Measurements from ENCODE around the gene SLC22A15. TPM values are rescaled to one million over a fixed set of nuclear protein-coding genes. Genes with fewer than 3 reads are reported as not detected.

SLC22A15 gene
- total and polyA plus RNA-seq, 2 experiments from 2014 or later: 2.7 to 3.8 TPM

GRCh38 chr1:116024626-116025025 is 48.3 kb downstream of the SLC22A15 start:
- Histone ChIP-seq H3K4me2 (no peak overlapping the region), H3K4me3 (no peak overlapping the region), H4K20me1 (replicated peaks; ENCODE audit: insufficient read depth) (no peaks in the 10 kb centered on the region), H2AFZ (no peak overlapping the region), H3K79me2 (replicated peaks; ENCODE audit: insufficient read depth) (no peaks in the 10 kb centered on the region), H3F3A (replicated peaks; ENCODE audit: low read depth) (no peaks in the 10 kb centered on the region), H3K27ac (ENCODE audit: low read depth) (no peak overlapping the region), H3K36me3 (ENCODE audit: insufficient read depth) (no peaks in the 10 kb centered on the region), H3K4me1 (ENCODE audit: insufficient read depth) (peaks cover 7% of the 10 kb centered on the region; the same call in 1 of the 2 replicates), H3K9me2 (ENCODE audit: insufficient read depth) (no peaks in the 10 kb centered on the region), H3K27me3 (ENCODE audit: insufficient read depth) (no peaks in the 10 kb centered on the region)
- ATAC-seq: no peak
- no peak overlapping the region for H3K4me3 Mint-ChIP-seq
- no peaks in the 10 kb centered on the region for H3K9me3 Mint-ChIP-seq
- H3K27ac Mint-ChIP-seq: no peak overlapping the region
- no peaks in the 10 kb centered on the region for H3K27me3 Mint-ChIP-seq (ENCODE audit: insufficient read depth, low read depth, poor library complexity)
- peaks cover 14% of the 10 kb centered on the region for H3K36me3 Mint-ChIP-seq (ENCODE audit: low read depth)
- peaks cover 11% of the 10 kb centered on the region; the same call in 2 of the 3 replicates for H3K4me1 Mint-ChIP-seq
- TF ChIP-seq JUNB (IDR thresholded peaks at IDR 0.05; ENCODE audit: unreplicated experiment) (no peak), ZNF331 (CRISPR knock-in tag; IDR thresholded peaks at IDR 0.05; ENCODE audit: low read depth) (no peak), ZNF114 (CRISPR knock-in tag; IDR thresholded peaks at IDR 0.05) (no peak), STAT1 (IDR thresholded peaks at IDR 0.05; ENCODE audit: unreplicated experiment) (no peak), EZH2phosphoT487 (IDR thresholded peaks at IDR 0.05; ENCODE audit: unreplicated experiment) (no peak), REST (IDR thresholded peaks at IDR 0.05; ENCODE audit: unreplicated experiment) (no peak), EZH2 (IDR thresholded peaks at IDR 0.05; ENCODE audit: low read depth, unreplicated experiment) (no peak), POLR2AphosphoS5 (IDR thresholded peaks at IDR 0.05; ENCODE audit: low read depth) (no peak), ETS1 (IDR thresholded peaks at IDR 0.05) (no peak), NANOG (IDR thresholded peaks at IDR 0.05; ENCODE audit: borderline replicate concordance) (no peak), CREB1 (CRISPR knock-in tag; IDR thresholded peaks at IDR 0.05; ENCODE audit: low read depth) (no peak)
- TF ChIP-seq, protein P1, sequence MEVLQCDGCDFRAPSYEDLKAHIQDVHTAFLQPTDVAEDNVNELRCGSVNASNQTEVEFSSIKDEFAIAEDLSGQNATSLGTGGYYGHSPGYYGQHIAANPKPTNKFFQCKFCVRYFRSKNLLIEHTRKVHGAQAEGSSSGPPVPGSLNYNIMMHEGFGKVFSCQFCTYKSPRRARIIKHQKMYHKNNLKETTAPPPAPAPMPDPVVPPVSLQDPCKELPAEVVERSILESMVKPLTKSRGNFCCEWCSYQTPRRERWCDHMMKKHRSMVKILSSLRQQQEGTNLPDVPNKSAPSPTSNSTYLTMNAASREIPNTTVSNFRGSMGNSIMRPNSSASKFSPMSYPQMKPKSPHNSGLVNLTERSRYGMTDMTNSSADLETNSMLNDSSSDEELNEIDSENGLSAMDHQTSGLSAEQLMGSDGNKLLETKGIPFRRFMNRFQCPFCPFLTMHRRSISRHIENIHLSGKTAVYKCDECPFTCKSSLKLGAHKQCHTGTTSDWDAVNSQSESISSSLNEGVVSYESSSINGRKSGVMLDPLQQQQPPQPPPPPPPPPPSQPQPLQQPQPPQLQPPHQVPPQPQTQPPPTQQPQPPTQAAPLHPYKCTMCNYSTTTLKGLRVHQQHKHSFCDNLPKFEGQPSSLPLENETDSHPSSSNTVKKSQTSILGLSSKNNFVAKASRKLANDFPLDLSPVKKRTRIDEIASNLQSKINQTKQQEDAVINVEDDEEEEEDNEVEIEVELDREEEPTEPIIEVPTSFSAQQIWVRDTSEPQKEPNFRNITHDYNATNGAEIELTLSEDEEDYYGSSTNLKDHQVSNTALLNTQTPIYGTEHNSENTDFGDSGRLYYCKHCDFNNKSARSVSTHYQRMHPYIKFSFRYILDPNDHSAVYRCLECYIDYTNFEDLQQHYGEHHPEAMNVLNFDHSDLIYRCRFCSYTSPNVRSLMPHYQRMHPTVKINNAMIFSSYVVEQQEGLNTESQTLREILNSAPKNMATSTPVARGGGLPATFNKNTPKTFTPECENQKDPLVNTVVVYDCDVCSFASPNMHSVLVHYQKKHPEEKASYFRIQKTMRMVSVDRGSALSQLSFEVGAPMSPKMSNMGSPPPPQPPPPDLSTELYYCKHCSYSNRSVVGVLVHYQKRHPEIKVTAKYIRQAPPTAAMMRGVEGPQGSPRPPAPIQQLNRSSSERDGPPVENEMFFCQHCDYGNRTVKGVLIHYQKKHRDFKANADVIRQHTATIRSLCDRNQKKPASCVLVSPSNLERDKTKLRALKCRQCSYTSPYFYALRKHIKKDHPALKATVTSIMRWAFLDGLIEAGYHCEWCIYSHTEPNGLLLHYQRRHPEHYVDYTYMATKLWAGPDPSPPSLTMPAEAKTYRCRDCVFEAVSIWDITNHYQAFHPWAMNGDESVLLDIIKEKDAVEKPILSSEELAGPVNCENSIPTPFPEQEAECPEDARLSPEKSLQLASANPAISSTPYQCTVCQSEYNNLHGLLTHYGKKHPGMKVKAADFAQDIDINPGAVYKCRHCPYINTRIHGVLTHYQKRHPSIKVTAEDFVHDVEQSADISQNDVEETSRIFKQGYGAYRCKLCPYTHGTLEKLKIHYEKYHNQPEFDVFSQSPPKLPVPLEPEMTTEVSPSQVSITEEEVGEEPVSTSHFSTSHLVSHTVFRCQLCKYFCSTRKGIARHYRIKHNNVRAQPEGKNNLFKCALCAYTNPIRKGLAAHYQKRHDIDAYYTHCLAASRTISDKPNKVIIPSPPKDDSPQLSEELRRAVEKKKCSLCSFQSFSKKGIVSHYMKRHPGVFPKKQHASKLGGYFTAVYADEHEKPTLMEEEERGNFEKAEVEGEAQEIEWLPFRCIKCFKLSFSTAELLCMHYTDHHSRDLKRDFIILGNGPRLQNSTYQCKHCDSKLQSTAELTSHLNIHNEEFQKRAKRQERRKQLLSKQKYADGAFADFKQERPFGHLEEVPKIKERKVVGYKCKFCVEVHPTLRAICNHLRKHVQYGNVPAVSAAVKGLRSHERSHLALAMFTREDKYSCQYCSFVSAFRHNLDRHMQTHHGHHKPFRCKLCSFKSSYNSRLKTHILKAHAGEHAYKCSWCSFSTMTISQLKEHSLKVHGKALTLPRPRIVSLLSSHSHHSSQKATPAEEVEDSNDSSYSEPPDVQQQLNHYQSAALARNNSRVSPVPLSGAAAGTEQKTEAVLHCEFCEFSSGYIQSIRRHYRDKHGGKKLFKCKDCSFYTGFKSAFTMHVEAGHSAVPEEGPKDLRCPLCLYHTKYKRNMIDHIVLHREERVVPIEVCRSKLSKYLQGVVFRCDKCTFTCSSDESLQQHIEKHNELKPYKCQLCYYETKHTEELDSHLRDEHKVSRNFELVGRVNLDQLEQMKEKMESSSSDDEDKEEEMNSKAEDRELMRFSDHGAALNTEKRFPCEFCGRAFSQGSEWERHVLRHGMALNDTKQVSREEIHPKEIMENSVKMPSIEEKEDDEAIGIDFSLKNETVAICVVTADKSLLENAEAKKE (CRISPR knock-in tag; IDR thresholded peaks at IDR 0.05): no peak
- TF ChIP-seq, protein P2, sequence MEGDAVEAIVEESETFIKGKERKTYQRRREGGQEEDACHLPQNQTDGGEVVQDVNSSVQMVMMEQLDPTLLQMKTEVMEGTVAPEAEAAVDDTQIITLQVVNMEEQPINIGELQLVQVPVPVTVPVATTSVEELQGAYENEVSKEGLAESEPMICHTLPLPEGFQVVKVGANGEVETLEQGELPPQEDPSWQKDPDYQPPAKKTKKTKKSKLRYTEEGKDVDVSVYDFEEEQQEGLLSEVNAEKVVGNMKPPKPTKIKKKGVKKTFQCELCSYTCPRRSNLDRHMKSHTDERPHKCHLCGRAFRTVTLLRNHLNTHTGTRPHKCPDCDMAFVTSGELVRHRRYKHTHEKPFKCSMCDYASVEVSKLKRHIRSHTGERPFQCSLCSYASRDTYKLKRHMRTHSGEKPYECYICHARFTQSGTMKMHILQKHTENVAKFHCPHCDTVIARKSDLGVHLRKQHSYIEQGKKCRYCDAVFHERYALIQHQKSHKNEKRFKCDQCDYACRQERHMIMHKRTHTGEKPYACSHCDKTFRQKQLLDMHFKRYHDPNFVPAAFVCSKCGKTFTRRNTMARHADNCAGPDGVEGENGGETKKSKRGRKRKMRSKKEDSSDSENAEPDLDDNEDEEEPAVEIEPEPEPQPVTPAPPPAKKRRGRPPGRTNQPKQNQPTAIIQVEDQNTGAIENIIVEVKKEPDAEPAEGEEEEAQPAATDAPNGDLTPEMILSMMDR (conservative IDR thresholded peaks at IDR 0.05; ENCODE audit: low read depth in 2 of 2): no peak
- DNase-seq (ENCODE audit: low spot score): no peak

All from GM23338 (cell line).